Femur (tissue), 1 donor: ENCODE results near the gene EPHA7.

Experiments
- DNase-seq: peaks from one replicate; pipeline ENCODE4 v3.0.0-alpha.2; 2017

Gene EPHA7

GRCh38 chr6:93392797-93393196 is 26.6 kb downstream of the EPHA7 start:
- DNase-seq, result no peak

GRCh38 chr6:93391965-93392364 is 27.4 kb downstream of the EPHA7 start:
- no peak for DNase-seq

GRCh38 chr6:93389192-93389591 is 30.2 kb downstream of the EPHA7 start:
- DNase-seq, result no peak

- DNase-seq, result no peak
Measured at GRCh38 chr6:93388070-93388469, 31.3 kb downstream of the EPHA7 start.

- DNase-seq, result no peak
Measured at GRCh38 chr6:93376026-93376540, 43.3 kb downstream of the EPHA7 start.

- DNase-seq, result no peak
Measured at GRCh38 chr6:93373445-93373844, 45.9 kb downstream of the EPHA7 start.

- no peak for DNase-seq
Measured at GRCh38 chr6:93371756-93372155, 47.6 kb downstream of the EPHA7 start.

- DNase-seq, result no peak
Measured at GRCh38 chr6:93369586-93370134, 49.7 kb downstream of the EPHA7 start.

- DNase-seq, result no peak
Measured at GRCh38 chr6:93366506-93366905, 52.9 kb downstream of the EPHA7 start.

- no peak for DNase-seq
Measured at GRCh38 chr6:93365445-93365844, 53.9 kb downstream of the EPHA7 start.

GRCh38 chr6:93358435-93358834 is 60.9 kb downstream of the EPHA7 start:
- DNase-seq, result no peak

GRCh38 chr6:93352604-93353003 is 66.8 kb downstream of the EPHA7 start:
- no peak for DNase-seq

GRCh38 chr6:93351222-93351621 is 68.1 kb downstream of the EPHA7 start:
- DNase-seq, result no peak

- DNase-seq, result no peak
Measured at GRCh38 chr6:93350774-93351173, 68.6 kb downstream of the EPHA7 start.

- no peak for DNase-seq
Measured at GRCh38 chr6:93344333-93344835, 75.0 kb downstream of the EPHA7 start.

GRCh38 chr6:93343476-93343875 is 75.9 kb downstream of the EPHA7 start:
- no peak for DNase-seq

GRCh38 chr6:93341900-93342613 is 77.3 kb downstream of the EPHA7 start:
- DNase-seq, result no peak

GRCh38 chr6:93337772-93338394 is 81.5 kb downstream of the EPHA7 start:
- DNase-seq, result no peak

GRCh38 chr6:93337014-93337413 is 82.3 kb downstream of the EPHA7 start:
- DNase-seq, result no peak

- no peak for DNase-seq
Measured at GRCh38 chr6:93329301-93330000, 89.9 kb downstream of the EPHA7 start.

GRCh38 chr6:93327857-93328256 is 91.5 kb downstream of the EPHA7 start:
- DNase-seq, result no peak

GRCh38 chr6:93325761-93326160 is 93.6 kb downstream of the EPHA7 start:
- no peak for DNase-seq

GRCh38 chr6:93323630-93324029 is 95.7 kb downstream of the EPHA7 start:
- DNase-seq, result no peak
